ENCODE results near the gene AKT2. TPM values are rescaled to one million over a fixed set of nuclear protein-coding genes. Genes with fewer than 3 reads are reported as not detected.

The AKT2 gene
- total RNA-seq, 1 experiment from 2014 or later, result 141 TPM

DNA sequence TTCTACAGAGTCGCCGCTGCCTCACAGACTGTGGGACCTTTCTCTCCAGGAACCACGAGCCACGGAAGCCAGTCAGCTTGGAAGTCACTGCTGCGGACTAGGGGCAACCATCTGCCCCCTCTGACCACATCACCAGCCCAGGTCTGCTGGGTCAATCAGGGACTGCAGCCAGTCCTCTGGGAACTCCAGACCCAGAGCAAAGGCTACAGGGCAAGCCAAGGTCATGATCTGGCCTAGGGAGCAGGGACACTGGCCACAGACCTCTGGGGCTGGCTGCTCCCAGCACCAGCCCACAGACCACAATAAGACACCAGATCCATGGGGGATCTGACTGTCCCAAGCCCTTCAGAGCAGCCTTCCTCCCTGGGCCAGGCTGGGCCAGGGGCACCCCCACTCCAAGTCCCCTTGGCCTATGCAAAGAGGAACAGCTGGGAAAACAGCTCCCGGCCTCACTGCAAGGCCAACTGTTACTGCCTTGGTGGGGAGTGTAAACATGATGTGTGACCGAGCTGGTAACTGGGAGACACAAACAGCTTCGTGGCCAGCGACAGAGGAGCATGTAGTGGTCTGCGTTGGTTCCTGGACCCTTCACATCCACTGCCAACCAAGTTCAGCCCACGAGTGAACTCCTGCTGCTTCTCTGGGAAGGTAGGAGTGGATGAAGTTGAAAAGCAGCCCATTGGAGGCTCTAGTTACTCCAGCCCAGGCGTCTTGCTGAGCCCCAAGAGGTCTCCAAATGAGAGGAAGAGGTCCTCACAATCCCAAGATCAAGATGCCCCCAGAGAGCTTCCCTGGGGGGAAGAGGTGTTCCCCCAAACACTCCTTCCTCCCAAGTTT lies 1.5 kb downstream of the AKT2 start:
- DNase-seq (ENCODE audit: low read depth, low spot score) (no peak), ATAC-seq (no peak)
- Histone ChIP-seq H3K4me2 (ENCODE audit: low read length) (peak overlapping the region; percentile 98), H3K4me1 (ENCODE audit: control insufficient read depth in 1 of 2, insufficient read depth in 2 of 2, low read length in 2 of 2) (peaks cover 11 to 18% of the 10 kb centered on the region in 2 experiments), H3K36me3 (ENCODE audit: control insufficient read depth in 1 of 2, insufficient read depth in 2 of 2, low read length in 2 of 2) (peaks cover 0 to 4% of the 10 kb centered on the region in 2 experiments; a peak in 1 of 4 replicates), H3K4me3 (replicated peaks in 1 of 2; ENCODE audit: low read depth in 1 of 2, low read length in 2 of 2) (peak overlapping the region; percentile 93 to 97), H3K27ac (ENCODE audit: low read depth, low read length) (peak overlapping the region; percentile 91), H3K9me3 (ENCODE audit: control insufficient read depth in 1 of 2, insufficient read depth in 1 of 2, low read depth in 1 of 2, low read length in 2 of 2) (no peaks in the 10 kb centered on the region), H3K9me2 (ENCODE audit: insufficient read depth) (no peaks in the 10 kb centered on the region), H4K20me1 (ENCODE audit: insufficient read depth) (no peaks in the 10 kb centered on the region), H3K79me2 (ENCODE audit: insufficient read depth, low read length) (peaks cover 63% of the 10 kb centered on the region), H3K27me3 (ENCODE audit: insufficient read depth, low read length) (no peaks in the 10 kb centered on the region), H3K9ac (ENCODE audit: low read length) (peak overlapping the region; percentile 94), H2AFZ (ENCODE audit: low read depth, low read length, poor library complexity, severe bottlenecking) (no peak overlapping the region)
- BruUV-seq (replicated peaks), result no TSS peak
- ChIA-PET CTCF (interaction anchor here (0.5 to 0.9 kb wide), 2 partner anchors 66 to 265 kb away, joined by 3 read pairs; no protein-coding TSS in a partner anchor), RAD21 (ENCODE audit: low non-redundant PET in 1 of 2, low total read pairs in 2 of 2, uncharacterized antibody in 2 of 2, unreplicated experiment in 2 of 2) (no interaction called here), POLR2A (interaction anchor here (1.0 kb wide), 1 partner anchor 8 kb away, joined by 3 read pairs; no protein-coding TSS in a partner anchor)
- no peak for TF ChIP-seq EZH2phosphoT487 (IDR thresholded peaks at IDR 0.05; ENCODE audit: borderline replicate concordance)
- TF ChIP-seq SRF (IDR thresholded peaks at IDR 0.05; ENCODE audit: low read depth), result no peak
- TF ChIP-seq RAD21 (IDR thresholded peaks at IDR 0.05; ENCODE audit: low read depth), result no peak
- TF ChIP-seq SIN3A (IDR thresholded peaks at IDR 0.05; ENCODE audit: low read depth), result no peak
- TF ChIP-seq POLR2A (IDR thresholded peaks at IDR 0.05; ENCODE audit: borderline replicate concordance, extremely low read depth, insufficient read depth, insufficient read length), result no peak
- no peak for TF ChIP-seq CEBPB (IDR thresholded peaks at IDR 0.05; ENCODE audit: low read depth)
- intact Hi-C loops (cut with micrococcal nuclease), result no loop called here

DNA sequence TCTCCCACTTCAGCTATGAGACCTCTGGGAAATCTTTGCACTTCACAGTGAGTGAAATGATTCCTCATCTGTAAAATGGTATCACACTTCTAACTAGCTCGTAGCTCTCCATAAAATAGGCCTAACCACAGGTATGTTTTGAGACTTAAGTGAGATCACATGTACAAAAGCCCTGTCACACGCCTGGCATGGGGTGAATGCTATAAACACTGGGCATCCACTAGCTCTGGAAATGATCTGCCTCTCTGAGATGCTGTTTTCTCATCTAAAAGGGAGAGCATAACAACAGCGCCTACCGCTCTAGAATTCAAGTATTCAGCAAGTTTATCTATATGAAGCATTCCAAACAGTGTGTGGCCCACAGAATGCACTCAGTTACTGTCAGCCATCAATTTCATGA lies 2.2 kb downstream of the AKT2 start:
- ChIA-PET CTCF (interaction anchor here (0.9 kb wide), 1 partner anchor 65 kb away, joined by 3 read pairs; no protein-coding TSS in a partner anchor), POLR2A (no interaction called here), RAD21 (ENCODE audit: low non-redundant PET in 1 of 2, low total read pairs in 2 of 2, uncharacterized antibody in 2 of 2, unreplicated experiment in 2 of 2) (no interaction called here)
- intact Hi-C loops (cut with micrococcal nuclease), result no loop called here
- Histone ChIP-seq H3K27ac (ENCODE audit: low read depth, low read length) (no peak overlapping the region; the same call in 1 of the 2 replicates), H3K4me1 (ENCODE audit: control insufficient read depth in 1 of 2, insufficient read depth in 2 of 2, low read length in 2 of 2) (peaks cover 11 to 18% of the 10 kb centered on the region in 2 experiments), H3K79me2 (ENCODE audit: insufficient read depth, low read length) (peaks cover 71% of the 10 kb centered on the region), H4K20me1 (ENCODE audit: insufficient read depth) (no peaks in the 10 kb centered on the region), H3K4me3 (replicated peaks in 1 of 2; ENCODE audit: low read depth in 1 of 2, low read length in 2 of 2) (no peak overlapping the region), H3K9ac (ENCODE audit: low read length) (no peak overlapping the region; the same call in 1 of the 2 replicates), H2AFZ (ENCODE audit: low read depth, low read length, poor library complexity, severe bottlenecking) (no peak overlapping the region), H3K27me3 (ENCODE audit: insufficient read depth, low read length) (no peaks in the 10 kb centered on the region), H3K4me2 (ENCODE audit: low read length) (peak overlapping the region; percentile 98; the same call in 1 of the 2 replicates), H3K9me2 (ENCODE audit: insufficient read depth) (no peaks in the 10 kb centered on the region), H3K36me3 (ENCODE audit: control insufficient read depth in 1 of 2, insufficient read depth in 2 of 2, low read length in 2 of 2) (peaks cover 0 to 4% of the 10 kb centered on the region in 2 experiments; a peak in 1 of 4 replicates), H3K9me3 (ENCODE audit: control insufficient read depth in 1 of 2, insufficient read depth in 1 of 2, low read depth in 1 of 2, low read length in 2 of 2) (no peaks in the 10 kb centered on the region)
- ATAC-seq (no peak), DNase-seq (ENCODE audit: low read depth, low spot score) (no peak)
- BruUV-seq (replicated peaks), result no TSS peak
- TF ChIP-seq SRF (IDR thresholded peaks at IDR 0.05; ENCODE audit: low read depth) (no peak), ELF1 (IDR thresholded peaks at IDR 0.05; ENCODE audit: borderline replicate concordance, low read depth) (no peak), JUND (IDR thresholded peaks at IDR 0.05) (no peak), EZH2phosphoT487 (IDR thresholded peaks at IDR 0.05; ENCODE audit: borderline replicate concordance) (no peak), ZNF274 (IDR thresholded peaks at IDR 0.05; ENCODE audit: low read depth, low read length) (no peak), CEBPB (IDR thresholded peaks at IDR 0.05; ENCODE audit: low read depth) (no peak), SP1 (IDR thresholded peaks at IDR 0.05; ENCODE audit: low read depth) (no peak), TCF7L2 (IDR thresholded peaks at IDR 0.05; ENCODE audit: borderline replicate concordance, extremely low read depth, insufficient read depth, insufficient read length) (no peak), EGR1 (IDR thresholded peaks at IDR 0.05; ENCODE audit: low read depth) (no peak), POLR2A (IDR thresholded peaks at IDR 0.05; ENCODE audit: borderline replicate concordance, extremely low read depth, insufficient read depth, insufficient read length) (no peak), SIN3A (IDR thresholded peaks at IDR 0.05; ENCODE audit: low read depth) (no peak)
- TF ChIP-seq, protein P1, sequence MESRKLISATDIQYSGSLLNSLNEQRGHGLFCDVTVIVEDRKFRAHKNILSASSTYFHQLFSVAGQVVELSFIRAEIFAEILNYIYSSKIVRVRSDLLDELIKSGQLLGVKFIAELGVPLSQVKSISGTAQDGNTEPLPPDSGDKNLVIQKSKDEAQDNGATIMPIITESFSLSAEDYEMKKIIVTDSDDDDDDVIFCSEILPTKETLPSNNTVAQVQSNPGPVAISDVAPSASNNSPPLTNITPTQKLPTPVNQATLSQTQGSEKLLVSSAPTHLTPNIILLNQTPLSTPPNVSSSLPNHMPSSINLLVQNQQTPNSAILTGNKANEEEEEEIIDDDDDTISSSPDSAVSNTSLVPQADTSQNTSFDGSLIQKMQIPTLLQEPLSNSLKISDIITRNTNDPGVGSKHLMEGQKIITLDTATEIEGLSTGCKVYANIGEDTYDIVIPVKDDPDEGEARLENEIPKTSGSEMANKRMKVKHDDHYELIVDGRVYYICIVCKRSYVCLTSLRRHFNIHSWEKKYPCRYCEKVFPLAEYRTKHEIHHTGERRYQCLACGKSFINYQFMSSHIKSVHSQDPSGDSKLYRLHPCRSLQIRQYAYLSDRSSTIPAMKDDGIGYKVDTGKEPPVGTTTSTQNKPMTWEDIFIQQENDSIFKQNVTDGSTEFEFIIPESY (IDR thresholded peaks at IDR 0.05; ENCODE audit: extremely low read depth, insufficient replicate concordance, low read length), result no peak
- TF ChIP-seq, protein P2, sequence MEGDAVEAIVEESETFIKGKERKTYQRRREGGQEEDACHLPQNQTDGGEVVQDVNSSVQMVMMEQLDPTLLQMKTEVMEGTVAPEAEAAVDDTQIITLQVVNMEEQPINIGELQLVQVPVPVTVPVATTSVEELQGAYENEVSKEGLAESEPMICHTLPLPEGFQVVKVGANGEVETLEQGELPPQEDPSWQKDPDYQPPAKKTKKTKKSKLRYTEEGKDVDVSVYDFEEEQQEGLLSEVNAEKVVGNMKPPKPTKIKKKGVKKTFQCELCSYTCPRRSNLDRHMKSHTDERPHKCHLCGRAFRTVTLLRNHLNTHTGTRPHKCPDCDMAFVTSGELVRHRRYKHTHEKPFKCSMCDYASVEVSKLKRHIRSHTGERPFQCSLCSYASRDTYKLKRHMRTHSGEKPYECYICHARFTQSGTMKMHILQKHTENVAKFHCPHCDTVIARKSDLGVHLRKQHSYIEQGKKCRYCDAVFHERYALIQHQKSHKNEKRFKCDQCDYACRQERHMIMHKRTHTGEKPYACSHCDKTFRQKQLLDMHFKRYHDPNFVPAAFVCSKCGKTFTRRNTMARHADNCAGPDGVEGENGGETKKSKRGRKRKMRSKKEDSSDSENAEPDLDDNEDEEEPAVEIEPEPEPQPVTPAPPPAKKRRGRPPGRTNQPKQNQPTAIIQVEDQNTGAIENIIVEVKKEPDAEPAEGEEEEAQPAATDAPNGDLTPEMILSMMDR (IDR thresholded peaks at IDR 0.05 in 2 of 3, conservative IDR thresholded peaks at IDR 0.05 in 1 of 3; ENCODE audit: borderline replicate concordance in 1 of 3, insufficient read depth in 1 of 3, low read depth in 2 of 3, low read length in 2 of 3), result no peak
